NCI-H2196 (cell line): Measurements from ENCODE around the gene CCDC88A.
"Not testable (repeated sequence)": the region's sequence is repeated elsewhere in the genome, so short reads cannot be mapped to it uniquely, and the experiment has no call there.

Source experiments
- DNase-seq: peaks from one replicate; lab custom pipeline; 2025; ENCODE audit not compliant: unreplicated experiment; lab: John Stamatoyannopoulos, UW

The CCDC88A gene

GRCh38 chr2:55391615-55392242 is 27.9 kb downstream of the CCDC88A start:
- DNase-seq = no peak

- no peak for DNase-seq
These were observed 28.5 kb downstream of the CCDC88A start for GRCh38 chr2:55391155-55391554.

GRCh38 chr2:55385516-55385915 is 34.1 kb downstream of the CCDC88A start:
- DNase-seq = not testable (repeated sequence)

GRCh38 chr2:55384786-55385185 is 34.9 kb downstream of the CCDC88A start:
- no peak for DNase-seq

GRCh38 chr2:55371376-55371775 is 48.3 kb downstream of the CCDC88A start:
- no peak for DNase-seq

GRCh38 chr2:55370208-55370607 is 49.4 kb downstream of the CCDC88A start:
- DNase-seq = no peak

GRCh38 chr2:55365303-55365702 is 54.4 kb downstream of the CCDC88A start:
- no peak for DNase-seq

GRCh38 chr2:55364189-55365055 is 55.2 kb downstream of the CCDC88A start:
- no peak for DNase-seq

- no peak for DNase-seq
These were observed 56.0 kb downstream of the CCDC88A start for GRCh38 chr2:55363636-55364035.

GRCh38 chr2:55361465-55362189 is 58.0 kb downstream of the CCDC88A start:
- no peak for DNase-seq

- DNase-seq = no peak
These were observed 61.2 kb downstream of the CCDC88A start for GRCh38 chr2:55358451-55358850.

GRCh38 chr2:55357927-55358326 is 61.7 kb downstream of the CCDC88A start:
- no peak for DNase-seq

GRCh38 chr2:55357164-55357563 is 62.5 kb downstream of the CCDC88A start:
- no peak for DNase-seq

GRCh38 chr2:55356136-55356535 is 63.5 kb downstream of the CCDC88A start:
- not testable (repeated sequence) for DNase-seq

- DNase-seq = no peak
These were observed 64.2 kb downstream of the CCDC88A start for GRCh38 chr2:55355451-55355850.

GRCh38 chr2:55351672-55352071 is 68.0 kb downstream of the CCDC88A start:
- no peak for DNase-seq

- no peak for DNase-seq
These were observed 74.6 kb downstream of the CCDC88A start for GRCh38 chr2:55345064-55345463.

- DNase-seq = no peak
These were observed 81.4 kb downstream of the CCDC88A start for GRCh38 chr2:55338268-55338667.

GRCh38 chr2:55334728-55335127 is 84.9 kb downstream of the CCDC88A start:
- no peak for DNase-seq

GRCh38 chr2:55330541-55331297 is 88.9 kb downstream of the CCDC88A start:
- DNase-seq = no peak
